ENCODE data around the gene ACTMAP.

DNA sequence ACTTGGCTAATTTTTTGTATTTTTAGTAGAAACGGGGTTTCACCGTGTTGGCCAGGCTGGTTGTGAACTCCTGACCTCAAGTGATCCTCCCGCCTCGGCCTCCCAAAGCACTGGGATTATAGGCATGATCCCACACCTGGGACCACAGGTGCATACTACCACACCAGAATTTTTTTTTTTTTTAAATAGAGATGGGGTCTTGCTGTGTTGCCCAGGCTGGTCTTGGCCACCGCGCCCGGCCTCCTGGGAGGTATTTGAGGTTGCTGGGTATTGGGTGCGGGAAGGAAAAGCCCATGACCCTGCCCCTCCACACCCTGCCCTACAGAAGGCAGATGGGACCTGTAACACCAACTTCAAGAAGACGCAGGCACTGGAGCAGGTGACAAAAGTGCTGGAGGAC is 13.6 kb downstream of the ACTMAP start:
- TF ChIP-seq ZFP30 (CRISPR knock-in tag; IDR thresholded peaks at IDR 0.05) = no peak
- no peak for TF ChIP-seq RARB (CRISPR knock-in tag; IDR thresholded peaks at IDR 0.05)
- TF ChIP-seq CSDC2 (CRISPR knock-in tag; IDR thresholded peaks at IDR 0.05) = no peak
- TF ChIP-seq, protein P1, sequence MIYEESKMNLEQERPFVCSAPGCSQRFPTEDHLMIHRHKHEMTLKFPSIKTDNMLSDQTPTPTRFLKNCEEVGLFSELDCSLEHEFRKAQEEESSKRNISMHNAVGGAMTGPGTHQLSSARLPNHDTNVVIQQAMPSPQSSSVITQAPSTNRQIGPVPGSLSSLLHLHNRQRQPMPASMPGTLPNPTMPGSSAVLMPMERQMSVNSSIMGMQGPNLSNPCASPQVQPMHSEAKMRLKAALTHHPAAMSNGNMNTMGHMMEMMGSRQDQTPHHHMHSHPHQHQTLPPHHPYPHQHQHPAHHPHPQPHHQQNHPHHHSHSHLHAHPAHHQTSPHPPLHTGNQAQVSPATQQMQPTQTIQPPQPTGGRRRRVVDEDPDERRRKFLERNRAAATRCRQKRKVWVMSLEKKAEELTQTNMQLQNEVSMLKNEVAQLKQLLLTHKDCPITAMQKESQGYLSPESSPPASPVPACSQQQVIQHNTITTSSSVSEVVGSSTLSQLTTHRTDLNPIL (CRISPR knock-in tag; IDR thresholded peaks at IDR 0.05; ENCODE audit: low read depth) = no peak
- TF ChIP-seq, protein P2, sequence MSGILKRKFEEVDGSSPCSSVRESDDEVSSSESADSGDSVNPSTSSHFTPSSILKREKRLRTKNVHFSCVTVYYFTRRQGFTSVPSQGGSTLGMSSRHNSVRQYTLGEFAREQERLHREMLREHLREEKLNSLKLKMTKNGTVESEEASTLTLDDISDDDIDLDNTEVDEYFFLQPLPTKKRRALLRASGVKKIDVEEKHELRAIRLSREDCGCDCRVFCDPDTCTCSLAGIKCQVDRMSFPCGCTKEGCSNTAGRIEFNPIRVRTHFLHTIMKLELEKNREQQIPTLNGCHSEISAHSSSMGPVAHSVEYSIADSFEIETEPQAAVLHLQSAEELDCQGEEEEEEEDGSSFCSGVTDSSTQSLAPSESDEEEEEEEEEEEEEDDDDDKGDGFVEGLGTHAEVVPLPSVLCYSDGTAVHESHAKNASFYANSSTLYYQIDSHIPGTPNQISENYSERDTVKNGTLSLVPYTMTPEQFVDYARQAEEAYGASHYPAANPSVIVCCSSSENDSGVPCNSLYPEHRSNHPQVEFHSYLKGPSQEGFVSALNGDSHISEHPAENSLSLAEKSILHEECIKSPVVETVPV (CRISPR knock-in tag; IDR thresholded peaks at IDR 0.05) = no peak
- no peak for TF ChIP-seq ARNTL (CRISPR knock-in tag; IDR thresholded peaks at IDR 0.05; ENCODE audit: borderline replicate concordance, low read depth)
- TF ChIP-seq ZFP3 (CRISPR knock-in tag; IDR thresholded peaks at IDR 0.05) = no peak
- no peak for TF ChIP-seq PPARA (CRISPR knock-in tag; IDR thresholded peaks at IDR 0.05; ENCODE audit: borderline replicate concordance)
- TF ChIP-seq ZNF70 (CRISPR knock-in tag; IDR thresholded peaks at IDR 0.05) = no peak
- TF ChIP-seq PATZ1 (CRISPR knock-in tag; IDR thresholded peaks at IDR 0.05; ENCODE audit: borderline replicate concordance) = no peak
- TF ChIP-seq BACH2 (CRISPR knock-in tag; IDR thresholded peaks at IDR 0.05; ENCODE audit: borderline replicate concordance) = no peak

Measured in SK-N-SH treated with all-trans-retinoic acid at 6 μM for 48 hours (cell line).